Measurements from ENCODE around the gene RAB27A. TPM values are rescaled to one million over a fixed set of nuclear protein-coding genes. Genes with fewer than 3 reads are reported as not detected.

The RAB27A gene
- total RNA-seq, 6 experiments from 2014 or later, result 15.9 to 41.4 (median 21.0) TPM

GRCh38 chr15:55266547-55266946, 23.1 kb downstream of the RAB27A start:
- Histone ChIP-seq H3K27me3 (no peaks in the 10 kb centered on the region), H3K36me3 (no peaks in the 10 kb centered on the region), H3K9me3 (no peaks in the 10 kb centered on the region), H3K4me3 (no peak overlapping the region), H3K27ac (no peak overlapping the region), H3K4me1 (no peaks in the 10 kb centered on the region)
- WGBS (ENCODE audit: insufficient coverage, low coverage, low lambda C conversion rate, missing lambda C conversion rate), result 100% methylated on average over 2 of the region's 2 CpGs
- TF ChIP-seq POLR2A (IDR thresholded peaks at IDR 0.05) (no peak), CTCF (IDR thresholded peaks at IDR 0.05) (no peak)
- intact Hi-C loops (cut with DNase I), result no loop called here
- DNase-seq (no peak), ATAC-seq (no peak)

GRCh38 chr15:55260562-55261131, 29.0 kb downstream of the RAB27A start:
- intact Hi-C loops (cut with DNase I), result no loop called here
- H3K4me1 ChIP-seq, result peaks cover 0 to 17% (median 0%) of the 10 kb centered on the region in 4 donors
- no peak overlapping the region for H3K27ac ChIP-seq
- no peaks in the 10 kb centered on the region for H3K27me3 ChIP-seq
- ATAC-seq, result peak in 2 of 4 donors; percentile 13 to 41
- TF ChIP-seq CTCF (IDR thresholded peaks at IDR 0.05) (no peak), POLR2A (IDR thresholded peaks at IDR 0.05) (no peak)
- WGBS (ENCODE audit: insufficient coverage, low coverage, low lambda C conversion rate, missing lambda C conversion rate), result 44% methylated on average over 3 of the region's 3 CpGs
- H3K4me3 ChIP-seq, result no peak overlapping the region
- H3K9me3 ChIP-seq, result no peaks in the 10 kb centered on the region
- H3K36me3 ChIP-seq, result no peaks in the 10 kb centered on the region
- DNase-seq, result no peak

GRCh38 chr15:55257938-55258337, 31.7 kb downstream of the RAB27A start:
- no peaks in the 10 kb centered on the region for H3K27me3 ChIP-seq
- TF ChIP-seq POLR2A (IDR thresholded peaks at IDR 0.05) (no peak), CTCF (IDR thresholded peaks at IDR 0.05) (no peak)
- H3K9me3 ChIP-seq, result no peaks in the 10 kb centered on the region
- peaks cover 0 to 27% (median 2%) of the 10 kb centered on the region in 4 donors for H3K4me1 ChIP-seq
- no peak for DNase-seq
- H3K4me3 ChIP-seq, result no peak overlapping the region
- intact Hi-C loops (cut with DNase I), result no loop called here
- ATAC-seq, result no peak
- H3K36me3 ChIP-seq, result no peaks in the 10 kb centered on the region
- no peak overlapping the region for H3K27ac ChIP-seq
- 77% methylated on average over 3 of the region's 5 CpGs for WGBS (ENCODE audit: insufficient coverage, low coverage, low lambda C conversion rate, missing lambda C conversion rate)

- ATAC-seq (peak in 1 of 4 donors; percentile 6), DNase-seq (no peak)
- intact Hi-C loops (cut with DNase I), result no loop called here
- no peaks in the 10 kb centered on the region for H3K36me3 ChIP-seq
- H3K9me3 ChIP-seq, result no peaks in the 10 kb centered on the region
- TF ChIP-seq POLR2A (IDR thresholded peaks at IDR 0.05) (no peak), CTCF (IDR thresholded peaks at IDR 0.05) (no peak)
- peaks cover 0 to 32% (median 3%) of the 10 kb centered on the region in 4 donors for H3K4me1 ChIP-seq
- H3K27ac ChIP-seq, result no peak overlapping the region
- no peak overlapping the region for H3K4me3 ChIP-seq
- H3K27me3 ChIP-seq, result no peaks in the 10 kb centered on the region
- 80% methylated on average over 1 of the region's 1 CpG for WGBS (ENCODE audit: insufficient coverage, low coverage, low lambda C conversion rate, missing lambda C conversion rate)
These were observed 32.5 kb downstream of the RAB27A start for GRCh38 chr15:55257012-55257670.
